ENCODE measurements around the gene SPON1. TPM values are rescaled to one million over a fixed set of nuclear protein-coding genes. Genes with fewer than 3 reads are reported as not detected.

SPON1 gene
- polyA plus RNA-seq, 3 donors = 8.1 to 101 (median 28.3) TPM

DNA sequence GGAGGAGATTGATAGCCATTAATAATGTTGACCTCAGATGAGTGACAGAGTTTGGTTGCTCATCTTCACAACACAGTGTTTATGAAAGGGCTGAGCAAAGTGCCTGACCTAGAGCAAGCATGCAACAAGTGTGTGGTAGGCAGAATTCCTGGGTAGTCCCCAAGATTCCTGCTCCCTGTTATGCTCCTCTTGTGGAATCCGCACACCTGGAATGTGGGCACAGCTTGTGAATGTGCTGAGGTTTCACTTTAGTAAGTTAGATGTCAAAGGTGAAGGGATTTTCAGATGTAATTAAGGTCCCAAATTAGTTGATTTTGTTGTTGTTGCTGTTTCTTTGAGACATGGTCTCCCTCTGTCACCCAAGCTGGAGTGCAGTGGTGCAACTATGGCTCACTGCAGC lies 20.7 kb upstream of the SPON1 start:
- H3K27ac ChIP-seq (ENCODE audit: low read depth, low read length) = no peak overlapping the region
- WGBS, 3 donors = 97 to 100% (median 98%) methylated on average over 1 of the region's 1 CpG

DNA sequence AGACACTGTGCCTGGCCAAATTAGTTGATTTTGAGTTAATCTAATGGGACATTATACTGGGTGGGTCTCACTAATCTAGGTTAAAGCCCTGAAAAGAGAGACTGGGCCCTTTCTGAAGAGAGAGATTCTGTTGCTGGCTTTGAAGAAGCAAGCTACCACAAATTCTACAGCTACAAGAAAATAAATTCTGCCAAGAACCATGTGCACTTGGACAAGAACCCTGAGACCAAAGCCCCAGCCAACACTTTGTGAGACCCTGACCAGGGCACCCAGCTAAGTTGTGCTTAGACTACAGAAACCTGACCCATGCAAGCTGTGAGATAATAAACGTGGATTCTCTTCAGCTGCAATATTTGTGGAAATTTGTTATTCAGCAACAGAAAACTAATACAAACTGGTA lies 20.1 kb upstream of the SPON1 start:
- 68 to 82% (median 76%) methylated on average over 1 of the region's 1 CpG for WGBS, 3 donors

DNA sequence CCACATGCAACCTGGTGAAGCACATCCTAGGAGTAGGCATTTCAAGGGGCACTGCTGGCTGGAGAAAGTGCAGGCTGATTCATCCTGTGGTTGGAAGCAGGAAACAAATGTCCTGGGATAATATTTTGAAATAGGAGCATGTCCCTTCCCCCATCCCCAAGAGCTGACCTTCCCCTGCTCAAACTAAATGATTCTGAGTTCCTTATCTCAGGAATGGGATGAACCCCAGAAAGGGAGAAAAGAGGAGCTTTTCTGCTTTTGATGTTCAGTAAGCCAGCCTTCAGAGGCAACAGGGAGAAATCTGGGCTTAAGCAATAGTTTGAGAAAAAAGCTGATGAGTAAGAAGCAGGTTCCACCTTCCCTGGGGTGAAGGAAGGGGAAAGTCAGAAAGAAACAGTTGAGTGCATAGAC lies 19.5 kb upstream of the SPON1 start:
- no peak overlapping the region for H3K27ac ChIP-seq (ENCODE audit: low read depth, low read length)

More for the DNA sequence above, 20.1 kb upstream of the SPON1 start:
- H3K27ac ChIP-seq (ENCODE audit: low read depth, low read length) = no peak overlapping the region

- 78 to 90% (median 86%) methylated on average over 3 of the region's 3 CpGs for WGBS, 3 donors
- no peak overlapping the region for H3K27ac ChIP-seq (ENCODE audit: low read depth, low read length)
Observed at GRCh38 chr11:13944016-13944415, 18.5 kb upstream of the SPON1 start.

GRCh38 chr11:13944911-13945425 lies 17.6 kb upstream of the SPON1 start:
- 58 to 61% (median 60%) methylated on average over 3 of the region's 3 CpGs for WGBS, 3 donors
- H3K27ac ChIP-seq (ENCODE audit: low read depth, low read length) = no peak overlapping the region

GRCh38 chr11:13947379-13947778 lies 15.1 kb upstream of the SPON1 start:
- no peak overlapping the region for H3K27ac ChIP-seq (ENCODE audit: low read depth, low read length)

- WGBS, 3 donors = 25 to 58% (median 53%) methylated on average over 2 of the region's 2 CpGs
- no peak overlapping the region for H3K27ac ChIP-seq (ENCODE audit: low read depth, low read length)
Observed at GRCh38 chr11:13949876-13950275, 12.6 kb upstream of the SPON1 start.

- WGBS, 3 donors = 82 to 95% (median 90%) methylated on average over 1 of the region's 1 CpG
- H3K27ac ChIP-seq (ENCODE audit: low read depth, low read length) = no peak overlapping the region
Observed at GRCh38 chr11:13952221-13952620, 10.3 kb upstream of the SPON1 start.

GRCh38 chr11:13952668-13953067 lies 9.9 kb upstream of the SPON1 start:
- WGBS, 3 donors = 53 to 91% (median 91%) methylated on average over 4 of the region's 4 CpGs
- no peak overlapping the region for H3K27ac ChIP-seq (ENCODE audit: low read depth, low read length)

DNA sequence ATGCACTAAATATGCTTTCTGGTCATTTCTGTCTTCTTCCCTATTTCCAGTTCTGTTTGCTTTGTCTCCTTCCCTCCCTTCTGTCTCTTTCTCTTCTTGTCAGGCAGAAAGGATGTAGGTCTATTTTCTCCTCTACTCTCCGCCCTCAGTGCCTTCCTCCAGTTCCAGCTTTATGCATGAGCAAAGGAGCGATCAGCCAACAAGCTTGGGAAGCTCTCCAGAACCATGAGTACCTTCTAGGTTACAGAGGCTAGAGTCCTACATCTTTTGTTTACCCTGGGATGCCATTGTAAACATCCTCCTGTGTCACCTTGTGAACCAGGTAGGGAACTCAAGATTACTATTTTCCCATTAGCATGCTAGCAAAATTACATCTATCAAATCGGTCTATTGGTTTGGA lies 7.9 kb upstream of the SPON1 start:
- 60 to 82% (median 77%) methylated on average over 3 of the region's 3 CpGs for WGBS, 3 donors
- no peak overlapping the region for H3K27ac ChIP-seq (ENCODE audit: low read depth, low read length)

DNA sequence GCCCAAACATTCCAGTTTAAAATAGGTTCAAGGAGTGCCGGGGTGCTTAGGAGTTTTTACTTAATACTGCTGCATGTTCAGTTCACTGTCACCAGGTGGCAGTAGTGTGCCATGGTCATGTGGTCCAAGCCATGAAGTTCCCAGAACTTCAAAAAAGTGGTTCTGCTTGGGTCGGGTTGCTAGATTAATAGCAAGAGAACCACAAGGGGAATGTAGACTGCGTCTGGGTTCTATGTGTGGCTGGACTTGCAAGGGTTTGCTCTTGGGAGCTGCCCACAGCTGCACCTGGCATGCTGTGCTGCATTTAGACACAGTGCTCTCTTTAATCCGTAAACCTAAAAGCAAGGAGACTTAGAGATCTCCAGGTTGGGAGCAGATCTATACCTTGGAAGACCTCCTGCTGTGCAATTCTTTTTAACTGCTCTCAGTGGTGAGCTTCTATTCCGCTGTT lies 6.5 kb upstream of the SPON1 start:
- 38 to 41% (median 40%) methylated on average over 5 of the region's 5 CpGs for WGBS, 3 donors
- H3K27ac ChIP-seq (ENCODE audit: low read depth, low read length) = no peak overlapping the region

- H3K27ac ChIP-seq (ENCODE audit: low read depth, low read length) = no peak overlapping the region
- WGBS, 3 donors = 84 to 92% (median 92%) methylated on average over 1 of the region's 1 CpG
Observed at GRCh38 chr11:13956988-13957387, 5.5 kb upstream of the SPON1 start.

GRCh38 chr11:13958641-13959400 lies 3.7 kb upstream of the SPON1 start:
- H3K27ac ChIP-seq (ENCODE audit: low read depth, low read length) = no peak overlapping the region
- WGBS, 3 donors = 82 to 91% (median 82%) methylated on average over 7 of the region's 7 CpGs

- H3K27ac ChIP-seq (ENCODE audit: low read depth, low read length) = no peak overlapping the region
- 19 to 40% (median 39%) methylated on average over 16 of the region's 16 CpGs for WGBS, 3 donors
Observed at GRCh38 chr11:13962198-13962561, 343 bp upstream of the SPON1 start.

DNA sequence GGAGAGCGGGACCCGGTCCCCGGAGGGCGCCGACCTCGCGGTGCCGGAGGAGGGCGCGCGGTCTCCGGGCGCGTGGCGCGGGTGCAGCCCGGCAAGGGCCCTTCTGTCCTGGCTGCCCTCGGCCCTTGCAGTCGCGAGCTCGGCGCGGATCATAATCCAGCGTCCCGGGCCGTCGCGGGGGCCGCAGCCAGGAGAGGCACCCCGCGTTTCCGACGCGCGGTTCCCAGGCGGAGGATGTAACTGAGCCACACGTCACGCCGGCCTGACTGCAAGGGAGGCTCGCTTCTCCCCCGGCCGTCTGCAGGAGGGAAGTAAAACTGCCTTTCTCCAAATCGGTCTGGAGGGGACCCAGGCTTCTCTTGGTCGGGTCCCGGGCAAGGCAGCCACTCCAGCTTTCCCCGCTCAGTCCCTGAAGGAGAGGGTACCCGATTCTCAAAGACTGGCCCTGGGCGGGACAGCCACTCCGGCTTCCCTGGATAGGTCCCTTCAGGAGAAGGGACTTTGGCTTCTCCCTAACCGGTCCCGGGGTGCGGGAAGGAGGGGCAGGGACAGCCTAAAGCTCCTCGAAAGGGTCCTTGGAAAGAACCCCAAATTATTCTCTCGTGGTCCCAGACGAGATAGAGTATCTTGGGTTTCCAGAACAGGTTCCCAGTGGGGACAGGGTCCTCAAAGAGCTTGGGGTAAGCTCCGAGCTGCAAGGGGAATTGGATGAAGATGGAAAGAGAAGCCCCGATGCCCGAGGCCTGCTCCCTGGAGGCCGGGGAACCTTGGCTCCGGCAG lies 836 bp downstream of the SPON1 start:
- WGBS, 3 donors = 1 to 2% (median 1%) methylated on average over 57 to 60 of the region's 60 CpGs

DNA sequence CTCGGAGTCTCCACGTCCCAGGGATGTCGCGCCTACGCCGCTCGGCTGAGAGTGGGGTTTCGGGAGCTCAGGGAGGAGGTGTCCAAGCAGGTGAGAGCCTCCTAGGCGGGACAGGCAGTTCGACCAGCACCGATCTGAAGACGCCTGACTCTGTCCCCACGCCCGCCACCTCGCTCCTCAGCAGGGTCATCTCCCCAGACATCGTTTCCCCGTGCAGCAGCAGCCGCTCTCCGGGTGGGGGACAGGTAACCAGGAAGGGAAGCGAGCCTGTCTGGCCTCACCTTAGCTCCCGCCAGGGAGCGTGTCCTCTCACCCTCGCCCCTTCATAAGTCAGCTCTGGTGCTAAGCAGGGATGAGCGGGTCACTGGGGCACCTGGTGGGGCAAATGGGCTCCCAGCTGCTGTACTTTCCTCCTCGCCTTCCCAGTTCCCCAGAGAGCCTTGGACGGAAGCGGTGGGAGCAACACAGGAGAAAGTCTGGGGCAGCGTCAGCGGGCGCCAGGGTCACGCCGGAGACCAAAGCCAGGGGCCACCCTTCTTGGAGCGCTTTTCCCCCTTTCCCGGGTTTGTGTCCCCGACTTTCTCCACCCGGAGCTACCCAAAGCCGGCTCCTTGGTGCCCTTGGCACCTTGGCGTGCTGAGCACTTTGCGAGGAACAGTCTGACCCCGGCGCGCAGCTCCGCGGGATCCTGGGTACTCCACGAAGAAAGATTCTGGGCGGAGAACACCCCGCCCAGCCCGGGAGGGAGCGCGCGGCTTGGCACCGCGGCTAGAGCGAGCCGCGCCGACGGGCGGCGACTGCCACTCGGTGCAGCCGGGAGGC lies 1.6 kb downstream of the SPON1 start:
- no peak overlapping the region for H3K27ac ChIP-seq (ENCODE audit: low read depth, low read length)
- WGBS, 3 donors = 10 to 13% (median 13%) methylated on average over 59 to 62 of the region's 62 CpGs

More for the DNA sequence above, 836 bp downstream of the SPON1 start:
- H3K27ac ChIP-seq (ENCODE audit: low read depth, low read length) = no peak overlapping the region

DNA sequence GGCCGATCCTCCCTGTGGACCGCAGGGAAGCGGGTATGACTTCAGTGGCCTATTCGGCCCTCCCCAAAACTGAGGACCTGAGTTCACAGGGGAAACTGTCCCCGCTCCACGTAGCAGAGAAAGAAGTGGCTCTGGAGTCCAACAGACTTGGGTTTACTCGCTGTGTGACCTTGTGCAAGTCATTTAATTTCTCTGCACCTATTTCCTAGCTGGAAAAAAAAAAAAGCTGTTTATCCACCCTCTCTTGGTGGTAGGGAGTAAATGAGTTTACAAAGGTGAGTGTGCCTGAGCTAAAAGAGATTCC lies 2.2 kb downstream of the SPON1 start:
- no peak overlapping the region for H3K27ac ChIP-seq (ENCODE audit: low read depth, low read length)
- 34 to 46% (median 39%) methylated on average over 7 of the region's 7 CpGs for WGBS, 3 donors

DNA sequence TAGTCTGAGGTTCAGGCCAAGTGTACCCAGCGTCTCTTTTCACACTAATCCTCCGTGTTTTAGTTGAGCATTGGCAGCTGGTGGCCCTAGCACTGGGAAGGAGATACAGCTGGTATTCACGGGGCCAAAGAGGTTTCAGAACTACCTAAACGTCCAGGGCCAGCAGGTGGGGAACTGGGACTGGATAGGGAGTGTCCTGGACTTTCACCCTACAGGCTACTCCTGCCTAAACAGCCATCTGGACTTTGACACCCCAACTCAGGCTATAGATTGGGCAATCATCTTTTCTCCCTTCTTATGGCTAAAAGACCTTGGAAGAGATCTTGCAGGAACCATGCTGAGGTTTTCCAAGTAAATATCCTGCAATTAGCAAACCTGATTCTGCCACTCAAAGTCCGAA lies 2.8 kb downstream of the SPON1 start:
- H3K27ac ChIP-seq (ENCODE audit: low read depth, low read length) = no peak overlapping the region
- 51 to 73% (median 68%) methylated on average over 5 of the region's 5 CpGs for WGBS, 3 donors

DNA sequence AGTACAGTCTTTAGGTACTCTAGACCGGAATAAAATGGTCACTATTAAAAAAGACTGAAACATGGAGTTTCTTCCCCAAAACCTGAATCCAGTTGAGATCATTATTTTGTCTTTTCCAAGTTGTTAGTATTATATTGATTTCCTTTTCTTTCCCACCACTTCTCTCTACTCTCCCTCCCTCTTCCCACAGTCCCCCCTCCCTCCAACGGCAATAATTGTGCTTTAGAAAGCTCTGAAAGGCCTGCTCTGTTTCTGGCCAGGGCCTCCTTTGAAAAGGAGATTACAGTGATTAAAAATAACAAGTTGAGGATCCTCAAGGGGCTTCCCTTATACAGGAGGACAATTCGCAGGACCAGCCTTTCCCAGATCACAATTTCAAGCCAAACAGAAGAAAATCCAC lies 3.5 kb downstream of the SPON1 start:
- WGBS, 3 donors = 72 to 83% (median 72%) methylated on average over 3 of the region's 3 CpGs
- H3K27ac ChIP-seq (ENCODE audit: low read depth, low read length) = no peak overlapping the region
